GM18505 (cell line): ENCODE measurements around the gene ABCC1.
"Not testable (repeated sequence)": the region's sequence is repeated elsewhere in the genome, so short reads cannot be mapped to it uniquely, and the experiment has no call there.

Source experiments
- ATAC-seq: cut with Tn5 transposase; IDR thresholded peaks from one replicate; pipeline ENCODE4 v1.9.1; 2021; ENCODE audit not compliant: unreplicated experiment
- POLR2A ChIP-seq: IDR thresholded peaks from 4 replicates; pipeline ENCODE4 v1.6.1; 2011; ENCODE audit warnings: borderline replicate concordance; ENCODE audit not compliant: insufficient read depth, insufficient read length; ENCODE audit errors: extremely low read depth

ABCC1 gene

DNA sequence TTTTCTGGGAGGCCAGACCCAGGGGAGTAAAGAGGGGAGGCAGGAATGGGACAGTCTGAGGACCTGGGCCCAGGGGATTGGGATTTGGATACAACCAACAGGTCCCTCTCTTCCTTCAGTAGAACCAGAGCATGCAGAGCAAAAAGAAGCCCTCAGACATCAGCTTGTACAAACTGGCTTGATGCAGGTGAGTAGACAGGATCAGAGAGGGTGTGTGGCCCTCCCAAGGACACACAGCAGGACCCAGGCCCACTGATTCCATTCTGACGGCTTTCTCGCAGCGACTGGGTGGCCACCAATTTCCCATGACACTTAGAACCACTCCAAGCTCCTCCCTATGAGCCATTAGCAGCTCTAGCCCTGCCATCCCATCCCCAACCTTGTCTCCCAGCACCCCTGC, 210.2 kb downstream of the ABCC1 start:
- TF ChIP-seq POLR2A, result no peak
- no peak for ATAC-seq

DNA sequence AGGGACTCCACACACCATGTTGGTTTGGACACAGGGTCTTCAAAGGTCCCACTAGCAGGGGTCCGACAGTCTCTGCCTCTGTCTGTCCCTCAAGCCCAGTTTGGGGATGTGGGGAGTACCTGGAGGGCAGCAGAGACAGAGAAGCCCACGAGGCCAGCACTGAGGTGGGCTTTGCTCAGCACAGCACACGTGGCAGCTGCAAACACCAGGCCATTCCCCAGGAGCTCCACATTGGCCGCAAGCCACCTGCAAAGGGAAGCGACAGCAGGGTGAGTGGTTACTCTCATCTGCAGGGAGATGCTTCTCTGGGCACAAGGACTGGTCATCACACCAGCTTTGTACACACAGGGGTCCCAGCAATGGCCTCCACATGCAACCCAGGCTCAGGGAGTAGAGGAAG, 211.9 kb downstream of the ABCC1 start:
- no peak for ATAC-seq
- no peak for TF ChIP-seq POLR2A

GRCh38 chr16:16161840-16162239, 212.4 kb downstream of the ABCC1 start:
- ATAC-seq, result not testable (repeated sequence)

GRCh38 chr16:16162591-16162990, 213.2 kb downstream of the ABCC1 start:
- no peak for ATAC-seq
- no peak for TF ChIP-seq POLR2A

- TF ChIP-seq POLR2A, result no peak
- no peak for ATAC-seq
These were observed 213.7 kb downstream of the ABCC1 start for GRCh38 chr16:16163109-16163508.

- no peak for ATAC-seq
These were observed 214.2 kb downstream of the ABCC1 start for GRCh38 chr16:16163571-16163970.

GRCh38 chr16:16164243-16164642, 214.8 kb downstream of the ABCC1 start:
- TF ChIP-seq POLR2A, result no peak
- ATAC-seq, result no peak

More at GRCh38 chr16:16163571-16163970, 214.2 kb downstream of the ABCC1 start:
- no peak for TF ChIP-seq POLR2A

- ATAC-seq, result no peak
- no peak for TF ChIP-seq POLR2A
These were observed 216.7 kb downstream of the ABCC1 start for GRCh38 chr16:16166085-16166484.

DNA sequence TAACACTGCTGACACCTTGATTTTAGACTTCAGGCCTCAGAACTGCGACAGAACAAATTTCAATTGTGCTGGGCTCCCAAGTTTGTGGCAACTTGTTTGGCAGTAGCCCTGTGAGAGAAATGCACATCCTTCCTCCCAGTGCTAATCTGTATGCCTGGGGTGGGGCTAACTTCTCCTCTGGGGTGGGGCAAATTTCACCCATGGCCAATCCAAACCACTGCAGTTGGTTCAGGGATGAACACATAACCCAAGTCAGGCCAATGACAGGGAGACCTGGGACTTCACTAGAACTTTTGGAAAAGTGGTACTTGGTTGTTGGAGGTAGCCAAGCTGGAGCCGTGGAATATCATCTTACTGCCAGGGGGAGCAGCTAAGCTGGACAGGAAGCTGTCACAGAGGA, 217.5 kb downstream of the ABCC1 start:
- ATAC-seq, result no peak
- no peak for TF ChIP-seq POLR2A

DNA sequence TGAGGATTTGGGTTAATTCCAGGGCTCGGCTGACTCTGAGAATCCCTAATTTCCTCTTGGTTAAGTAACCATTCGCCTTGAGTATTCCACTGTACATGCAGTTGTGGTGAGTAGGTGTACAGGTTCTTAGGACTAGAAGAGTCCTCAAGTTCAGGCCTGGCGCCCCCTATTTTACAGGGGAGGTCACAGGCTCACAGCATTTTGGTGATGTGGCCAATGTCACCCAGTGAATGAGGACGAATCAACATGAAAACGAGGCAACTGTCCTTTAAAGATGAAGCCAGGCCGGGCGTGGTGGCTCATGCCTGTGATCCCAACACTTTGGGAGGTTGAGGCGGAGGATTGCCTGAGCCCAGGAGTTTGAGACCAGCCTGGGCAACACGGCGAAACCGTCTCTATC, 218.5 kb downstream of the ABCC1 start:
- TF ChIP-seq POLR2A, result no peak
- ATAC-seq, result no peak

GRCh38 chr16:16168431-16168830, 219.0 kb downstream of the ABCC1 start:
- TF ChIP-seq POLR2A, result no peak
- no peak for ATAC-seq

GRCh38 chr16:16169615-16170014, 220.2 kb downstream of the ABCC1 start:
- ATAC-seq, result no peak
- no peak for TF ChIP-seq POLR2A

GRCh38 chr16:16171332-16171919, 222.0 kb downstream of the ABCC1 start:
- no peak for TF ChIP-seq POLR2A
- no peak for ATAC-seq

DNA sequence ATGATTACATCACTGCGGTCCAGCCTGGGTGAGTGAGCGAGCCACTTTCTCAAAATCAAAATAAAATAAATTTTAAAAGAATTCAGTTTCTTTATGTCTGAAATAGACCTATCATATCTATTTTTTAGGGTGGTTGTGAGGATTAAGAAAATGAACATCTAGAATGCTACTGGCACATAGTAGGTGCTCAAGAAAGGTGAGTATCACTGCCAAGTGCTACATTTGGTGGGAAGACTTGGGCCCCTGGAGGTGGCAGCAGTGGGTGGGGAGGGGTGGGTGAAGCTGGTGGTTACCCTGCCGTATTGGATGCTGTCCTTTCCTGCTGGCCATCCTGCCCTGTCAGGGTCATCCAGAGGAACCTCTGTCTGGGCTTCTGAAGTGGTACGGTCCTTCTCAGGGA, 223.6 kb downstream of the ABCC1 start:
- no peak for TF ChIP-seq POLR2A
- no peak for ATAC-seq

GRCh38 chr16:16175296-16175695, 225.9 kb downstream of the ABCC1 start:
- ATAC-seq, result no peak
- no peak for TF ChIP-seq POLR2A
